ENCODE results near the gene AP1S1.
A peak's percentile ranks its signal among the peaks of the same experiment; 100 is the strongest.
"Not testable (repeated sequence)": the region's sequence is repeated elsewhere in the genome, so short reads cannot be mapped to it uniquely, and the experiment has no call there.

The AP1S1 gene

DNA sequence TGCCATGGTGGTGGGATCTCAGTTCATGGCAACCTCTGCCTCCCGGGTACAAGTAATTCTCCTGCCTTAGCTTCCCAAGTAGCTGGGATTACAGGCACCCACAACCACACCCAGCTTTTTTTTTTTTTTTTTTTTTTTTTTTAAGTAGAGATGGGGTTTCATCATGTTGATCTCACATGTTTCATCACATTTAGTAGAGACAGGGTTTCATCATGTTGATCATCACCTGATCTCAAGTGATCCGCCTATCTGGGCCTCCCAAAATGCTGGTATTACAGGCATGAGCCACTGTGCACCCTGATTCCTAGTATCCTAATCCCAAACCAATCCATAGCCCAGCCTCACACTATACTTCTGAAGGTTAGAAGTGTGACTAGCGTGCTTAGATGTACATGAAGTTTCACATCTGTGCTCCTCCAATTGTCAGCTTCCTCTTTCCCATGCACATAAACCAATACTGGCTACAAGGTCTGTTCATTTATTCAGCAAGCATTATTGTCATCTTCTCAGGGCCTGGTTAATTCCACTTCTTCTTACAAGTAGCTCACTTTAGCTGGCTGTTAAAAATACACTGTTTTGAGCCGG lies 32.7 kb downstream of the AP1S1 start:
- H3K36me3 ChIP-seq (ENCODE audit: control insufficient read depth, insufficient read depth, low read length) = no peaks in the 10 kb centered on the region
- H3K4me1 ChIP-seq (ENCODE audit: control insufficient read depth, insufficient read depth, low read length) = no peaks in the 10 kb centered on the region
- no peaks in the 10 kb centered on the region; the same call in 1 of the 2 replicates for H3K27me3 ChIP-seq (ENCODE audit: control insufficient read depth, insufficient read depth, low read length)
- H3K9ac ChIP-seq (ENCODE audit: low read length) = no peak overlapping the region
- H3K27ac ChIP-seq (ENCODE audit: low read depth, low read length) = no peak overlapping the region
- H3K9me3 ChIP-seq (ENCODE audit: control insufficient read depth, insufficient read depth, low read depth, low read length) = no peaks in the 10 kb centered on the region
- no peak overlapping the region for H3K4me3 ChIP-seq (ENCODE audit: low read depth, low read length)

DNA sequence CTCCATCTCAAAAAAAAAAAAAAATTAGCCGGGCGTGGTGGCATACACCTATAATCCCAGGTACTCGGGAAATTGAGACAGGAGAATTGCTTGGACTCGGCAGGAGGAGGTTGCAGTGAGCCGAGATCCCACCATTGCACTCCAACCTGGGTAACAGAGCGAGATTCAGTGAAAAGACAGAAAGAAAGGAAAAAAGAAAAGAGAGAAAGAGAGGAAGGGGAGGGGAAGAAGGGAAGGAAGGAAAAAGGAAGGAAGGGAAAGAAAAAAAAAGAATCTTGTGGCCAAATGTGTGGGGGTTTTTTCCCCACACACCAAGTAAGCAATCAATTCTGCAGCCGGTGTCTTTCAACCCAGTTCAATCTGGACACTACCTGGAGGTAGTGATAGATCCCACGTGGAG lies 34.8 kb downstream of the AP1S1 start:
- H3K4me1 ChIP-seq (ENCODE audit: control insufficient read depth, insufficient read depth, low read length) = no peaks in the 10 kb centered on the region
- no peak overlapping the region for H3K4me3 ChIP-seq (ENCODE audit: low read depth, low read length)
- no peaks in the 10 kb centered on the region for H3K9me3 ChIP-seq (ENCODE audit: control insufficient read depth, insufficient read depth, low read depth, low read length)
- H3K27ac ChIP-seq (ENCODE audit: low read depth, low read length) = no peak overlapping the region
- no peaks in the 10 kb centered on the region for H3K27me3 ChIP-seq (ENCODE audit: control insufficient read depth, insufficient read depth, low read length)
- no peaks in the 10 kb centered on the region for H3K36me3 ChIP-seq (ENCODE audit: control insufficient read depth, insufficient read depth, low read length)
- no peak overlapping the region for H3K9ac ChIP-seq (ENCODE audit: low read length)

DNA sequence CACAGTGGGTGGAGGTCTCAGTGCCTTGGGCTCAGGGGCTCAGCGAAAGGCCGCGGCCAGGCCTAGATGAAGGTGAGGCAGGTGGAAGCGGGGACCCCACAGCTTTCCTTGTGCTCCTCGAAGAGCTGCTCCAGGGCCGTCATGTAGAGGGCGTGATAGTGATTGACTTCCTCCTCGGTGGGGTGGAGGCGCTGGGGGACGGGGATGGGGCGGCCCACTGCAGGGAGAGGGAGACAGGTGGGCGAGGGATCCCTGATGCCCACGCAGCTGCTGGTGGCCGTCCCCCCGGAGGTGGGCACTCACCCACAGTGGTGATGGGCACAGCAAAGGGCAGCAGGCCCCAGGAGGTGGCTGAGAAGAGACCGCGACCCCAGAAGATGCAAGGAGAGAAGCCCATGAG lies 41.6 kb downstream of the AP1S1 start:
- no peak overlapping the region for H3K27ac ChIP-seq (ENCODE audit: low read depth, low read length)
- no peak overlapping the region for H3K9ac ChIP-seq (ENCODE audit: low read length)
- H3K4me1 ChIP-seq (ENCODE audit: control insufficient read depth, insufficient read depth, low read length) = peaks cover 12% of the 10 kb centered on the region
- no peaks in the 10 kb centered on the region for H3K27me3 ChIP-seq (ENCODE audit: control insufficient read depth, insufficient read depth, low read length)
- H3K4me3 ChIP-seq (ENCODE audit: low read depth, low read length) = no peak overlapping the region
- no peaks in the 10 kb centered on the region for H3K36me3 ChIP-seq (ENCODE audit: control insufficient read depth, insufficient read depth, low read length)
- no peaks in the 10 kb centered on the region for H3K9me3 ChIP-seq (ENCODE audit: control insufficient read depth, insufficient read depth, low read depth, low read length)

DNA sequence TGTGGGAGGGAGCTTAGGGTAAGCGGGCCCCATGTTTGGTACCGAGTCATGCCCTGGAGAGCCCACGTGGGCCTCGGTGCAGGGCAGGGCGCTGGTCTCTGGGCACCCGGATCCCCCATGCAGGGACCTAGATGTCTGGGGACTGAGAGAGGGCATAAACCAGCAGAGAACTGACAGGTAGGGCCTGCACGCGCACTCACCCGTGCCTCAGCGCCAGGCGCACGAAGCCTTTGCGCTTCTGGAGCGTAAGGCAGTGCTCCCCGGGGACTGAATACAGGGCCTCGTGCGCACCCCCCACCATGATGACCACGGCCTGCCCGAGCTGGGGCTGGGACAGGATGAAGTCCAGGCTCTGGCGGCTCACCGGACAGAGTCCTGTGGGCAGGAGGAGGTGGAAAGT lies 43.7 kb downstream of the AP1S1 start:
- Histone ChIP-seq H3K4me1 (ENCODE audit: control insufficient read depth, insufficient read depth, low read length) (peaks cover 16% of the 10 kb centered on the region), H3K27me3 (ENCODE audit: control insufficient read depth, insufficient read depth, low read length) (peaks cover 15% of the 10 kb centered on the region; the same call in 1 of the 2 replicates), H3K36me3 (ENCODE audit: control insufficient read depth, insufficient read depth, low read length) (no peaks in the 10 kb centered on the region)

DNA sequence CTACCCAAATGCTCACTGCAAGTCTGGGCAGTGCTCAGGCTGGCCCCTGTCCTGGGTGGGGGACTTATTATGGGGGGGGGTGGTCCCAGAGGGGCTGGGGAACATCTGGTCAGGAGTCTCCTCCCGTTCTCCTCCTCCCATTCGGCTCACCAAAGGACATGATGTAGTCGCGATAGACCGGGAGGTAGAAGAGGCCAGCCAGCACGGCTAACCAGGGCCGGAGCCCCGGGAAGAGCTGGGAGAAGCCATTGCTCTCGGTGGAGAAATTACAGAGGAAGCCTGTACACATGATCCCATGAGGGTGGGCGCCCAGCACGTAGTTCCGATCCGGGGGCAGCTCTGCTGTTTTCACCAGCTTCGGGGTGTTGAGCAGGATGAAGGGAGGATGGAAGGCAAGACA lies 44.2 kb downstream of the AP1S1 start:
- Histone ChIP-seq H3K9me3 (ENCODE audit: control insufficient read depth, insufficient read depth, low read depth, low read length) (no peaks in the 10 kb centered on the region), H3K36me3 (ENCODE audit: control insufficient read depth, insufficient read depth, low read length) (no peaks in the 10 kb centered on the region), H3K4me1 (ENCODE audit: control insufficient read depth, insufficient read depth, low read length) (peaks cover 16% of the 10 kb centered on the region), H3K9ac (ENCODE audit: low read length) (no peak overlapping the region), H3K4me3 (ENCODE audit: low read depth, low read length) (no peak overlapping the region), H3K27ac (ENCODE audit: low read depth, low read length) (no peak overlapping the region), H3K27me3 (ENCODE audit: control insufficient read depth, insufficient read depth, low read length) (peaks cover 15% of the 10 kb centered on the region; the same call in 1 of the 2 replicates)

More for the DNA sequence above, 43.7 kb downstream of the AP1S1 start:
- H3K9me3 ChIP-seq (ENCODE audit: control insufficient read depth, insufficient read depth, low read depth, low read length) = no peaks in the 10 kb centered on the region
- no peak overlapping the region for H3K27ac ChIP-seq (ENCODE audit: low read depth, low read length)
- H3K9ac ChIP-seq (ENCODE audit: low read length) = no peak overlapping the region
- H3K4me3 ChIP-seq (ENCODE audit: low read depth, low read length) = no peak overlapping the region

DNA sequence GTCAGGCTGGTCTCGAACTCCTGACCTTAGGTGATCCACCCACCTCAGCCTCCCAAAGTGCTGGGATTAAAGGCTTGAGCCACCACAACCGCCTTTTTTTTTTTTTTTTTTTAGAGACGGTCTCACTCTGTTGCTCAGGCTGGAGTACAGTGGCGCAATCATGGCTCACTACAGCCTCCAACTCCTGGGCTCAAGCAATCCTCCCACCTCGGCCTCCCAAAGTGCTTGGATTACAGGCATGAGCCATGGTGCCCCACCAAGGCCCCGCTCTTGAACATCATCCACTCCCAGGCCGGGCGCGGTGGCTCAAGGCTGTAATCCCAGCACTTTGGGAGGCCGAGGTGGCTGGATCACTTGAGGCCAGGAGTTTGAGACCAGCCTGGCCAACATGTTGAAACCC lies 45.2 kb downstream of the AP1S1 start:
- not testable (repeated sequence) for H3K9ac ChIP-seq (ENCODE audit: low read length); H3K4me3 ChIP-seq (ENCODE audit: low read depth, low read length); H3K27ac ChIP-seq (ENCODE audit: low read depth, low read length); H3K36me3 ChIP-seq (ENCODE audit: control insufficient read depth, insufficient read depth, low read length); H3K9me3 ChIP-seq (ENCODE audit: control insufficient read depth, insufficient read depth, low read depth, low read length)
- H3K4me1 ChIP-seq (ENCODE audit: control insufficient read depth, insufficient read depth, low read length) = peaks cover 16% of the 10 kb centered on the region
- H3K27me3 ChIP-seq (ENCODE audit: control insufficient read depth, insufficient read depth, low read length) = peaks cover 15% of the 10 kb centered on the region; the same call in 1 of the 2 replicates

DNA sequence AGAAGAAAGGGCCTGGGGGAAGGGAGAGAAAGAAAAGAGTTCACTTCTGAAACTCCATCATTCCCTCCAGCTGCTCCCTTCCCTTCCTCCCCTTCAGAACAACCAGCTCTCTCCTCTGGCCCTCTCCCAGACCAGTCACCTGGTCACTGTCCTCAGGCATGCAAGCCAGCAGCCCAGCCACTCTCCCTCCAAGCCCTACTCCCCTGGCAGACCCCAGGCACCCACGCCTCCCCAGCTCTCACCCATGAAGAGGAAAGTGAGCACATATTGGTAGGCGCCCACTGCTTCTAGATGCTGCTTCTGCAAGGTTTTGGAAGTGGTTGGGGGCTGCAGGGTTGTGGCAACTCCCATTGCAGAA lies 46.2 kb downstream of the AP1S1 start:
- Histone ChIP-seq H3K4me1 (ENCODE audit: control insufficient read depth, insufficient read depth, low read length) (peaks cover 16% of the 10 kb centered on the region), H3K4me3 (ENCODE audit: low read depth, low read length) (no peak overlapping the region), H3K27me3 (ENCODE audit: control insufficient read depth, insufficient read depth, low read length) (peaks cover 15% of the 10 kb centered on the region; the same call in 1 of the 2 replicates), H3K9ac (ENCODE audit: low read length) (no peak overlapping the region), H3K36me3 (ENCODE audit: control insufficient read depth, insufficient read depth, low read length) (no peaks in the 10 kb centered on the region), H3K27ac (ENCODE audit: low read depth, low read length) (no peak overlapping the region; the same call in 1 of the 2 replicates), H3K9me3 (ENCODE audit: control insufficient read depth, insufficient read depth, low read depth, low read length) (no peaks in the 10 kb centered on the region)

DNA sequence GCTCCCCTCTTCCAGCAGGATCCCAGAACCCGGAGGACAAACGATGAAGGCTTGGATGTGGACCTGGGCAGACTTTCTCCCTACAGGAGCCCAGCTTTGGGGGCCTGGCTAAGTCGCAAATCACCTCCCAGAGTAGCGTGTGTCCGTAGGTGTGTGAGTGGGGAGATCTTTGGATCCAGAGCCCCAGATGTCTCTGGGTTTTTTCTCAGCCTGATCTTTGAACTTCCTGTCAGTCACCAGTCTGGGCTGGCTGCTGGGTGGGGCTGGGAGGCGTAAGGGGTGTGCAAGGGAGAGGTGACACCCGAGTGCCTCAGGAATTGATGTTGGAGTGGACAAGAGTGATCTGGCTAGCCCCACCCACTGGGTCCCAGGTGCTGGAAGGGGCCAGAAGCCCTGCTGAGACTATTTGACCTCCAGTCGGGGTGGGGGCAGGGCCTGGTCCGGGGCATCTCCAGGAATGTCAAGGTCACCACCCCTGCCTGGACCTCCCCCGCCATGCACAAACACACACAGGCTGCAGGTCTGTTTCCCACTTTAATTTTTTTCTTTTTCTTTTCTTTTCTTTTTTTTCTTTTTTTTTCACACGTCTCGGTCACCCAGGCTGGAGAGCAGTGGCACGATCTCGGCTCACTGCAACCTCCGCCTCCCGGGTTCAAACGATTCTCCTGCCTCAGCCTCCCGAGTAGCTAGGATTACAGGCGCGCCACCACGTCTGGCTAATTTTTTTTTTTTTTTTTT lies 46.8 kb downstream of the AP1S1 start, which contains the start of gene MOGAT3:
Gene MOGAT3, minus strand, starts transcription at position 175 of the 738 bp plus-strand sequence. CDS start 182 bp downstream, outside the sequence.
- H3K27ac ChIP-seq (ENCODE audit: low read depth, low read length) = no peak within 1 kb of the TSS; the same call in 1 of the 2 replicates
- peaks cover 1% of the 10 kb centered on the region for H3K36me3 ChIP-seq (ENCODE audit: control insufficient read depth, insufficient read depth, low read length)
- H3K9me3 ChIP-seq (ENCODE audit: control insufficient read depth, insufficient read depth, low read depth, low read length) = no peaks in the 10 kb centered on the region
- peak within 1 kb of the TSS; percentile 17 for H3K9ac ChIP-seq (ENCODE audit: low read length)
- peaks cover 15% of the 10 kb centered on the region; the same call in 1 of the 2 replicates for H3K27me3 ChIP-seq (ENCODE audit: control insufficient read depth, insufficient read depth, low read length)
- H3K4me3 ChIP-seq (ENCODE audit: low read depth, low read length) = peak within 1 kb of the TSS; percentile 64
- H3K4me1 ChIP-seq (ENCODE audit: control insufficient read depth, insufficient read depth, low read length) = peaks cover 16% of the 10 kb centered on the region

DNA sequence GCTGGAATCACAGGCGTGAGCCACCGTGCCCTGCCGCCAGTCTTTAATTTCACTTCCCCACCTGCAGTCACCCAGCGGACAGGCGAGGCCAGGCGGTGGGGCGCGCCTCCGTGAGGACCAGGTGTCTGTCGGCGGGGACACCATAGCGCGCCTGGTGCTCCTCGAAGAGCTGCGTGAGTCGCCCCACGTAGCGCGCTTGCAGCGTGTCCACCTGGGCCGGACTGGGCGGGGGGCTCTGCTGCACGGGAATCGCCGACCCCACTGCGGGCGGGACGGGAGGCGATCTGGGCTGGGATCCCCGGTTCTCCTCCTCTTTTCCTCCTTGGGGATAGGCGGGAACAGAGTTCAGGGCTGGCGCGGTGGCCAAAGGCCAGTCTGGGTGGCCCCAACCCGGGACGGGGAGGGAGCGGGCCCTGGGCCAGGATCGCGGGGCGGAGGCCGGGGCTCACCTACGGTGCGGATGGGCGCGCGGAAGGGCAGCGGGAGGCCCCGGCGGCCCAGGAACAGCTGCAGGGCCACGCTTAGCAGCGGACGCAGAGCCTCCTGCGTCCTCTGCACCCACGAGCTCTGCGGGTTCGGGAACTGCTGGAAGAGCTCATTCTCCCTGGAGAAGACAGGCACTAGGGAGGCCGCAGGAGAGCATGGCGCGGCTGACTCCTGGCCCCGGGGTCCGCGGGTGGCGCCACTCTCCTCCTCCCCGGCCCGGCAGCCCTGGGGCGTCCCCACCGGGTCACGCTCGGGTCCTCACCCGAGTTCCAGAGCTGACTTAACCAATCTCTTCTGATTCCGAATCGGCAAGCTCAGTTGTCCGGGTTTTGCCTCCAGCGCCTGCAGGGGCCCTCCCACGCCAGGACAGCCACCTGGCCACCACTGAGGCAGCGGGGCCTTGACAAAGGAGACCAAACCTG lies 47.7 kb downstream of the AP1S1 start:
- Histone ChIP-seq H3K36me3 (ENCODE audit: control insufficient read depth, insufficient read depth, low read length) (peaks cover 8% of the 10 kb centered on the region), H3K9ac (ENCODE audit: low read length) (peak overlapping the region; percentile 17), H3K4me3 (ENCODE audit: low read depth, low read length) (peak overlapping the region; percentile 64), H3K27me3 (ENCODE audit: control insufficient read depth, insufficient read depth, low read length) (peaks cover 15% of the 10 kb centered on the region; the same call in 1 of the 2 replicates), H3K9me3 (ENCODE audit: control insufficient read depth, insufficient read depth, low read depth, low read length) (no peaks in the 10 kb centered on the region), H3K27ac (ENCODE audit: low read depth, low read length) (no peak overlapping the region), H3K4me1 (ENCODE audit: control insufficient read depth, insufficient read depth, low read length) (peaks cover 16% of the 10 kb centered on the region)

DNA sequence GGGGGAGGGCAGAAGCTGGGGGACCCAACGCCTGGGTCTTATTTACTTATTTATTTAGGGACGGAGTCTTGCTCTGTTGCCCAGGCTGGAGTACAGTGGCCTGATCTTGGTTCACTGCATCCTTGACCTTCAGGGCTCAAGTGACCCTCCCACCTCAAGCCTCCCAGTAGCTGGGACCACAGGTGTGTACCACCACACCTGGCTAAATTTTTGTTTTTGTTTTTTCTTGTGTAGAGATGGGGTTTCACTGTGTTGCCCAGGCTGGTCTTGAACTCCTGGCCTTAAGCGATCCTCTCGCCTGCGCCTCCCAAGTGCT lies 48.3 kb downstream of the AP1S1 start:
- peaks cover 15% of the 10 kb centered on the region; the same call in 1 of the 2 replicates for H3K27me3 ChIP-seq (ENCODE audit: control insufficient read depth, insufficient read depth, low read length)
- no peaks in the 10 kb centered on the region for H3K9me3 ChIP-seq (ENCODE audit: control insufficient read depth, insufficient read depth, low read depth, low read length)

More for the DNA sequence above, 48.3 kb downstream of the AP1S1 start:
- peaks cover 10% of the 10 kb centered on the region for H3K36me3 ChIP-seq (ENCODE audit: control insufficient read depth, insufficient read depth, low read length)
- H3K4me1 ChIP-seq (ENCODE audit: control insufficient read depth, insufficient read depth, low read length) = peaks cover 16% of the 10 kb centered on the region
- H3K9ac ChIP-seq (ENCODE audit: low read length) = no peak overlapping the region
- no peak overlapping the region for H3K27ac ChIP-seq (ENCODE audit: low read depth, low read length)
- H3K4me3 ChIP-seq (ENCODE audit: low read depth, low read length) = no peak overlapping the region
